Amygdala (tissue), 56 donors: ENCODE data around the gene C2CD2.

Experiments
- DNase-seq, 56 donors: peaks; one replicate each; lab custom pipeline; 2025; lab: John Stamatoyannopoulos, UW

The C2CD2 gene

DNA sequence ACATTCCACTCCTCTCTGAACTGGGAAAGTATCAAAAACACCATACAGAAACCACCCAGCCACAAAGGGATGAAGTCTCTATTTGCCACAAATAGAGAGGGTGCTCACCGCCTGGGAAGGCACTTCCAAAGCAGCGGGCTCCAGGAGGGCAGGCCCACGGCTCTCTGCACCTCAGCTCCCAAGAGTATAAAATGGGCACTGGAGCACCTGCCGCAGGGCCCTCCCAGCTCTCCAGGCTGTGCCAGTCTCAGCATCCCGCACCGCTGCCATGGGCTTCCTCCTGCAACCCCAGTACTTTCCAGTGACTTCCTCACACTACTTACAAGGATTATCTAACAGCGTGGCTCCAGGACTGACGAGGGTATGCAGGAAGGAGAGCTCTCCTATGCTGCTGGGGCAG lies 14.4 kb downstream of the C2CD2 start:
- DNase-seq = no peak

GRCh38 chr21:41933313-41934079 lies 20.3 kb downstream of the C2CD2 start:
- no peak for DNase-seq

GRCh38 chr21:41932576-41933312 lies 21.1 kb downstream of the C2CD2 start:
- no peak for DNase-seq

DNA sequence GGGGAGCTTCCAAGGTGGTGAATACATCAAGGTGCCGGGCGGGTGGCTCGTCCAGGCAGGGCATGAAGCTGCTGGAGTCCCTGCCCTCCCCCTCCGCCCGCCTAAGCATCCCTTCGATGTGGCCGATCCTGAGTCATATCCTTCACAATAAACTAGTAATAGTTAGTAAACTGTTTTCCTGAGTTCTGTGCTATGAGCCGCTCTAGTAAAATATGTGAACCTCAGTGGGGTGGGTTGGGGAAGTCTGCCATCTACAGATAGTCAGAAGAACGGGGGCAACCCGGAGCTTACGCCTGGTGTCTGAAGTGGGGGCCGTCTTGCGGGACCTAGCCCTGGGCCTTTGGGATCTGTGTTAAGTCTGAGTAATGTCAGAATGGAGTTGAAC lies 21.6 kb downstream of the C2CD2 start:
- DNase-seq = no peak

- DNase-seq = no peak
Measured at GRCh38 chr21:41931041-41931451, 22.8 kb downstream of the C2CD2 start.

GRCh38 chr21:41929248-41929647 lies 24.6 kb downstream of the C2CD2 start:
- DNase-seq = no peak

GRCh38 chr21:41928621-41929220 lies 25.1 kb downstream of the C2CD2 start:
- peak in 1 of 56 donors; percentile 38 for DNase-seq

DNA sequence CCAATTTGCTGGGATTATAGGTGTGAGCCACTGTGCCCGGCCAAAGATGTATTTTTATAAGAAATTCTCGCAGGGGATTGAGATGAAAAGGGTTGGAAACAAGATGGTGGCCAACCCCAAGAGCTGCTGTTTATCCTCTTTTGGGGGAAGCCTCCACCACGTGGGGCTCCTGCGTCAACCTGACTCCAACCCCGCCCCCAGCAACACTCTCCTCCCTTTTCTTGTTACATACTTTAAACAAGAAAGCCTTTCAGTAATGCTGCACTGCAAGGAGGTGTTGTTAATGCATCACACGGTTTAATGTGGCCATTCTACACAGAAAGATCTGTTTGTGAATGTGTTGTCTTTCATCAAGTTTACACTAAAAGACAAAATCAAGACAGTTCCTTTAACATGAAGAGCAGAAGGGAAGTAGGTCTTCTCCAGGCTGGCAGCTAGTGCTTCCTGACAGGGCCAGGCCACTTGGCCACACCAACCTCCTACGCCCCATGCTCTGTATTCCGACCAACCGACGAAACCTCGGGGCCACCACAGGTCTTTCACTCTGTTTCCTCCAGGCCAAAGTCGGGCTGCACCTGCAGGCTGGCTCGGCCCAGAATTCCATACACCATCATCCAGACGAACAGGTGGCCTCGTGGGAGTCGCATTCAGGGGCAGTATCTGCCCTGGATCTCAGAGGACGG lies 25.9 kb downstream of the C2CD2 start:
- DNase-seq = peak in 2 of 56 donors; percentile 16 to 17

DNA sequence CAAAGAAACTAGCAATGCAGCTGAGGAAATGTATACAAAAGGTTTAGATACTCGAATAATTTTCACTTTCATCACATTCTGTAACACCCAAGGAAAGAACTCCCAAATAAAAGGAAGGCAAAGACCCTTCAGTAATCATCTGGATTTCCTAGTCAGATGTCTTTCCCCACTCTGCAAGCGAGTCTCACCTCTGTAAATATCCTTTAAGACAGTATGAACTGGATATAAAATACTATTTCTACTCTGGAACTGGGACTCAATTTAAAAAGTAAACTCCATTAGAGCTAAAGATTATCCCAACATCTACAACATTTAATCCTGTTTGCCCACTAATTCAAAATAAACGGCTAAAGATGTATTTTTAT lies 27.0 kb downstream of the C2CD2 start:
- no peak for DNase-seq

- DNase-seq = no peak
Measured at GRCh38 chr21:41926117-41926806, 27.6 kb downstream of the C2CD2 start.

GRCh38 chr21:41925767-41926116 lies 28.1 kb downstream of the C2CD2 start:
- DNase-seq = no peak

- no peak for DNase-seq
Measured at GRCh38 chr21:41924368-41924754, 29.5 kb downstream of the C2CD2 start.

- DNase-seq = no peak
Measured at GRCh38 chr21:41923631-41924367, 30.0 kb downstream of the C2CD2 start.

GRCh38 chr21:41923186-41923585 lies 30.6 kb downstream of the C2CD2 start:
- DNase-seq = no peak

DNA sequence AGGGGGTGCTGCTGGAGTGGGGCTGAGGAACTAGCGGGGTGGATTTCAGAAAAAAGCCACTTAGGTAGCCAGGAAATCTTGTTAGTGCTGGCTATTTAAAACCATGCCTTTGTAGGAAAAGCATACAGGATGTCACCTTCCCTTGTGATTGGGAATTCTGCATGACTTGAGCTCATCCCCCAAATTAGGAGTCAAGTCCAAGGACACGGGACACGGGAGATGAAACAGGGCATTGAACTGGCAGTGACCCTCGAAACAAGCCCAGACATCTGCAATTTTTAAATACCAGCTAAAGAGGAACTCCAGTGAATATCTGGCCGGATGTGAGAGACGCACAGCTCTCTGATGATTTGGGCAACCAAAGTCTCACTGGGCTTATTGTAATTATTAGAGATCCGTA lies 32.8 kb downstream of the C2CD2 start:
- peak in 1 of 56 donors; percentile 17 for DNase-seq

GRCh38 chr21:41920476-41920875 lies 33.3 kb downstream of the C2CD2 start:
- no peak for DNase-seq

DNA sequence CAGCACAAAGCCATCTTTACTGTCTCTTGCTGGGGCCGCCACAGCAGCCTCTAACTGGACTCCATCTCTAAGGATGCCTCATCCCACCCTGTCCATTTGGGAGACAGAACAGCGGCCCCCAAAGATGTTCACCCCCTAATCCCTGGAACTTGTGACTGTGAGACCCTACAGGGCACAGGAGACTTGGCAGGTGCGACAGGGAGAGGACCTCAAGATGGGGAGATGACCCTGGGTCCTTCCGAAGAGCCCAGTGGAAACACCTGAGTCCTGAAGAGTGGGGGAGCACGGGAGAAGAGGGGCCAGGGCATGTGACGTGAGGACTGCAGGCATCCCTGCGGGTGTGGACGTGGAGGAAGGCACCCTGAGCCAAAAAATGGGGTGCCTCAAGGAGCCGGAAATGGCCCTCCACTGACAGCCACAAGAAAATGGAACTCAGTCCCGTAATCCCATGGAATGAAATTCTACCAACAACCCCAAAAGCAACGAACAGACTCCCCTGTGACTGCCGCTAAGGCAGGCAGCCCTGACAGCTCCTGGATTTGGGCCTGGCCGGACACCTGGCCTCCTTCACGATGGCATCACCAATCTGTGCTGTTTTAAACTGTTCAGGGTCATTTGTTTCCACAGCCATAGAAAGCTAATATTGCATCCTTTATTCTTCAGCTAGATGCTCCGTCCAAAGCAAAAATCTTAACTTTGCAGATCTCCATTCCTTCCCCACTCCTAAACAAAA lies 34.0 kb downstream of the C2CD2 start:
- DNase-seq = no peak

- no peak for DNase-seq
Measured at GRCh38 chr21:41918561-41919358, 35.1 kb downstream of the C2CD2 start.
